Measurements from ENCODE around the gene ZNF280C. TPM values are rescaled to one million over a fixed set of nuclear protein-coding genes. Genes with fewer than 3 reads are reported as not detected.

ZNF280C gene
- total RNA-seq, 1 experiment from 2014 or later, result 4.6 TPM

GRCh38 chrX:130176354-130176776 is 92.3 kb downstream of the ZNF280C start:
- Histone ChIP-seq H2AFZ (ENCODE audit: low read length) (no peak overlapping the region), H4K20me1 (ENCODE audit: low read length) (no peaks in the 10 kb centered on the region), H3K9ac (ENCODE audit: low read length) (no peak overlapping the region), H3K4me2 (ENCODE audit: low read length) (no peak overlapping the region), H3K4me3 (ENCODE audit: low read length) (no peak overlapping the region), H3K27me3 (ENCODE audit: low read length) (no peaks in the 10 kb centered on the region), H3K36me3 (ENCODE audit: low read depth, low read length) (no peaks in the 10 kb centered on the region), H3K4me1 (ENCODE audit: insufficient read depth, low read length) (peaks cover 20% of the 10 kb centered on the region), H3F3A (ENCODE audit: low read length, unreplicated experiment) (no peaks in the 10 kb centered on the region), H3K9me2 (replicated peaks; ENCODE audit: low read length) (no peaks in the 10 kb centered on the region), H3K9me3 (ENCODE audit: low read length) (no peaks in the 10 kb centered on the region), H3K27ac (ENCODE audit: low read length) (no peak overlapping the region), H3K79me2 (ENCODE audit: low read length) (no peaks in the 10 kb centered on the region)
- intact Hi-C loops (cut with micrococcal nuclease), result no loop called here
- ChIA-PET POLR2A (ENCODE audit: unreplicated experiment) (interaction anchor here (0.6 kb wide), 1 partner anchor 10 kb away, joined by 3 read pairs; the partner anchor contains the start of gene AIFM1), CTCF (no interaction called here)
- no peak for DNase-seq
- no peak for ATAC-seq
- BruUV-seq (replicated peaks), result no TSS peak
- no peak for TF ChIP-seq CTCF (conservative IDR thresholded peaks at IDR 0.05; ENCODE audit: low read depth, low read length)
- no peak for TF ChIP-seq EZH2 (IDR thresholded peaks at IDR 0.05; ENCODE audit: low read length, unreplicated experiment)
- no peak for TF ChIP-seq EZH2phosphoT487 (IDR thresholded peaks at IDR 0.05; ENCODE audit: borderline replicate concordance, low read length)

- Histone ChIP-seq H3K79me2 (ENCODE audit: low read length) (no peaks in the 10 kb centered on the region), H3K27me3 (ENCODE audit: low read length) (no peaks in the 10 kb centered on the region), H4K20me1 (ENCODE audit: low read length) (no peaks in the 10 kb centered on the region), H3K4me3 (ENCODE audit: low read length) (no peak overlapping the region), H3K27ac (ENCODE audit: low read length) (no peak overlapping the region), H3F3A (ENCODE audit: low read length, unreplicated experiment) (no peaks in the 10 kb centered on the region), H3K9ac (ENCODE audit: low read length) (no peak overlapping the region), H3K9me2 (replicated peaks; ENCODE audit: low read length) (no peaks in the 10 kb centered on the region), H3K36me3 (ENCODE audit: low read depth, low read length) (no peaks in the 10 kb centered on the region), H3K4me2 (ENCODE audit: low read length) (no peak overlapping the region), H3K4me1 (ENCODE audit: insufficient read depth, low read length) (peaks cover 20% of the 10 kb centered on the region), H2AFZ (ENCODE audit: low read length) (no peak overlapping the region), H3K9me3 (ENCODE audit: low read length) (no peaks in the 10 kb centered on the region)
- CTCF ChIA-PET, result no interaction called here
- DNase-seq (no peak), ATAC-seq (no peak)
- intact Hi-C loops (cut with micrococcal nuclease), result no loop called here
- TF ChIP-seq EZH2phosphoT487 (IDR thresholded peaks at IDR 0.05; ENCODE audit: borderline replicate concordance, low read length) (no peak), CTCF (conservative IDR thresholded peaks at IDR 0.05; ENCODE audit: low read depth, low read length) (no peak), EZH2 (IDR thresholded peaks at IDR 0.05; ENCODE audit: low read length, unreplicated experiment) (no peak)
- BruUV-seq (replicated peaks), result no TSS peak
- POLR2A ChIA-PET (ENCODE audit: unreplicated experiment), result no interaction called here
These were observed 93.8 kb downstream of the ZNF280C start for GRCh38 chrX:130174937-130175336.

GRCh38 chrX:130174045-130174704 is 94.5 kb downstream of the ZNF280C start:
- ChIA-PET POLR2A (ENCODE audit: unreplicated experiment) (interaction anchor here (0.5 to 0.9 kb wide), 4 partner anchors 15 to 192 kb away, joined by 3 to 16 read pairs (median 3); partner anchors contain the start of gene BCORL1), CTCF (no interaction called here)
- no peaks in the 10 kb centered on the region for H3F3A ChIP-seq (ENCODE audit: low read length, unreplicated experiment)
- no peaks in the 10 kb centered on the region for H3K27me3 ChIP-seq (ENCODE audit: low read length)
- peaks cover 20% of the 10 kb centered on the region for H3K4me1 ChIP-seq (ENCODE audit: insufficient read depth, low read length)
- no peaks in the 10 kb centered on the region for H3K9me3 ChIP-seq (ENCODE audit: low read length)
- no TSS peak for BruUV-seq (replicated peaks)
- no peak overlapping the region for H3K4me3 ChIP-seq (ENCODE audit: low read length)
- no peaks in the 10 kb centered on the region for H4K20me1 ChIP-seq (ENCODE audit: low read length)
- TF ChIP-seq CTCF (conservative IDR thresholded peaks at IDR 0.05; ENCODE audit: low read depth, low read length) (no peak), EZH2 (IDR thresholded peaks at IDR 0.05; ENCODE audit: low read length, unreplicated experiment) (no peak), EZH2phosphoT487 (IDR thresholded peaks at IDR 0.05; ENCODE audit: borderline replicate concordance, low read length) (no peak)
- H3K36me3 ChIP-seq (ENCODE audit: low read depth, low read length), result no peaks in the 10 kb centered on the region
- H3K27ac ChIP-seq (ENCODE audit: low read length), result peak overlapping the region; percentile 70
- intact Hi-C loops (cut with micrococcal nuclease), result no loop called here
- 0 out of 2 replicates have a peak overlapping the region, but pooled peaks have one; percentile 49 for H3K9ac ChIP-seq (ENCODE audit: low read length)
- H2AFZ ChIP-seq (ENCODE audit: low read length), result peak overlapping the region; percentile 62
- H3K9me2 ChIP-seq (replicated peaks; ENCODE audit: low read length), result no peaks in the 10 kb centered on the region
- ATAC-seq (peak; percentile 80), DNase-seq (peak; percentile 61)
- no peaks in the 10 kb centered on the region for H3K79me2 ChIP-seq (ENCODE audit: low read length)
- peak overlapping the region; percentile 65 for H3K4me2 ChIP-seq (ENCODE audit: low read length)
